SKM-1 treated with dmso at 0.1 percent for 144 hours (cell line): ENCODE data around the gene EZH1.
A peak's percentile ranks its signal among the peaks of the same experiment; 100 is the strongest.
"Not testable (repeated sequence)": the region's sequence is repeated elsewhere in the genome, so short reads cannot be mapped to it uniquely, and the experiment has no call there.

Experiments used
- DNase-seq: peaks from one replicate; lab custom pipeline; 2025; ENCODE audit not compliant: unreplicated experiment; lab: John Stamatoyannopoulos, UW

The EZH1 gene

DNA sequence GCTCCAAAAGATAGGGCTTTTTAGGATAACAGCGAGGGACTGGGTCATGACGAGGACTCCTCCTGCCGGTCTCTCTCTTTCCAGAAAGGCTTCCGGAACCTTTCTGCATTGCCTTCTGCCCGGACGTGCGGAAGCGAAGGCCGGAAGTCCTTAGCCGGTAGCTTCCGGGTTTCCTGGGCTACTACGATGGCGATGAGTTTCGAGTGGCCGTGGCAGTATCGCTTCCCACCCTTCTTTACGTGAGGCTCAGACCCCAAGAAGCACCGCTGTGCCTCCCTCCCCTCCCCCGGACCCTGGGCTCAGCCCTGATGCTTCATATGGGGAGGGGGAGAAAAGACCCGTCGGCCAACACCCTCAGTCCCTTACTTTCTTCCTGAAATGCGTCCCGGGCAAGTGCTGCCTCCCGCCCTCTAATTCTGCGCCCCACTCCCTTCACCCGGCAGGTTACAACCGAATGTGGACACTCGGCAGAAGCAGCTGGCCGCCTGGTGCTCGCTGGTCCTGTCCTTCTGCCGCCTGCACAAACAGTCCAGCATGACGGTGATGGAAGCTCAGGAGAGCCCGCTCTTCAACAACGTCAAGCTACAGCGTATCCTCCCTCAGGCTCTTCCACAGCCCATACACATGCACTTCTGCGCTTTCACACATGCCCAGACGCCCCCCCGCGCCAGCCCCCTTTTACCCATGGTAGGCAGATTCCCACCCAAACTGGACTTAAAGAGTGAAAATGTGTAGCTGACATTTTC is 28.6 kb upstream of the EZH1 start, which contains the start of gene VPS25:
Gene VPS25 (plus strand): TSS at position 160 of the 746 bp plus-strand sequence. CDS start 27 bp downstream, at position 187.
- DNase-seq: peak; percentile 66

DNA sequence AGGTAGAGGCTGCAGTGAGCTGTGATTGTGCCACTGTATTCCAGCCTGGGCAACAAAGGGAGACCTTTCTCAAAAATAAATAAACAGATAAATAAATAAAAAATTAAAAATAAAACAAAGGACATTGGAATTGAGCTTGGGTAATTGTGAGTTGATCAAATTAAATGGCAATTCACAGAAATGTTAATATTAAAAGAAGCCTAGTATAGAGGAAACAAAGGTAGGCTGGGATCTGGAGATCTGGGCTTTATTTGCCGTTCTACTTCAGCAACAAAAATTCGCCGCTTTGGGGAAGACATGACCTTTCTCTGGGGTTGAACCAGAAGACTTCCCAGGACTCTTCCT is 28.1 kb upstream of the EZH1 start:
- no peak for DNase-seq

DNA sequence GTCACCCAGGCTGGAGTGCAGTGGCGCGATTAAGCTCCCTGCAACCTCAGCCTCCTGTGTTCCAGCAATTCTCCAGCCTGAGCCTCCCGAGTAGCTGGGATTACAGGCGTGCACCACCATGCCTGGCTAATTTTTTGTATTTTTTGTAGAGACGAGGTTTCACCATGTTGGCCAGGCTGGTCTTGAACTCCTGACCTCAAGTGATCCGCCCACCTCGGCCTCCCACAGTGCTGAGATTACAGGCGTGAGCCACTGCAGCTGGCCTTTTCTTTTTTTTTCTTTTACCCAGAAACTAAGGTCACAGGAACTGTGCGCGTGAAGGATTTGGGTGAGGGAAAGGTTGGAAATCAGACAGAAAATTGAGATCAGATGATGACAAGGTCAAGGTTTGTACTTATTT is 25.1 kb upstream of the EZH1 start:
- not testable (repeated sequence) for DNase-seq

DNA sequence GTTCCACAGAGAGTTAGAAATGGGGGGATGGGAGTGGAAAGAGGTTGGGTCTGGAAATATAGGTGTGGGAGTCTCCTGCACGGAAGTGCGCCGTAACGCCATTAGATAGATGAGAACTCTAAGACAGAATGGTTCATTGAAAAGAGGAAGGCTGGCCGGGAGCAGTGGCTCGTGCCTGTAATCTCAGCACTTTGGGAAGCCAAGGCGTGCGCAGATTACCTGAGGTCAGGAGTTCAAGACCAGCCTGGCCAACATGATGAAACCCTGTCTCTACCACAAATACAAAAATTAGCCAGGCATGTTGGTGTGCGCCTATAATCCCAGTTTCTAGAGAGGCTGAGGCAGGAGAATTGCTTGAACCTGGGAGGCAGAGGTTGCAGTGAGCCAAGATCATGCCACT is 23.2 kb upstream of the EZH1 start:
- not testable (repeated sequence) for DNase-seq

DNA sequence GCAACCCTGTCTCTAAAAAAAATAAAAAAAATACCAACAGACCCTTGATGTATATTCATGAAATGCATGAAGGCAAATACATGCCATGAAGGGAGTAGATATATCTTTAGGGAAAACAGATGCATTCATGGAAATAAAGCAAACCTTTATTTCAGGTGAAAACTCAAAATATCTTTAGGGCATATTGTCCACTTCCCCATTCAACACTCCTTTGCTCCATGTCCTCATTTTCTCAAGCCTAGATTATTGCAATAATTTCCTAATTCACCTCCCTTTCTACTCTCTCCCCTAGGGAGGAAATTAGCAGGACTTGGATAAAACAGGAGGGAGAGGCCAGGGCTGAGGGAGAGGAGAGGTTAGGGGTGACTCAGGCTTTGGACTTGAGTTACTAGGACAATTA is 22.7 kb upstream of the EZH1 start:
- no peak for DNase-seq

DNA sequence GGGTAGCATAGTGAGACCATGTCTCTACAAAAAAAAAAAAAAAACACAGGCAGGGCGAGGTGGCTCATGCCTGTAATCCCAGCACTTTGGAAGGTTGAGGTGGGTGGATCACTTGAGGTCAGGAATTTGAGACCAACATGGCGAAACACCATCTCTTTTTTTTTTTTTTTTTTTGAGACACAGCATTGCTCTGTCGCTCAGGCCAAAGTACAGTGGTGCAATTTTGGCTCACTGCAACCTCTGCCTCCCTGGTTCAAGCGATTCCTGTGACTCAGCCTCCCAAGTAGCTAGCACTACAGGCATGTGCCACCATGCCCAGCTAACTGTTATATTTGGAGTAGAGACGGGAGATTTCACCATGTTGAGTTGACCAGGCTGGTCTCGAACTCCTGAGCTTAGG is 21.3 kb upstream of the EZH1 start:
- DNase-seq: no peak

DNA sequence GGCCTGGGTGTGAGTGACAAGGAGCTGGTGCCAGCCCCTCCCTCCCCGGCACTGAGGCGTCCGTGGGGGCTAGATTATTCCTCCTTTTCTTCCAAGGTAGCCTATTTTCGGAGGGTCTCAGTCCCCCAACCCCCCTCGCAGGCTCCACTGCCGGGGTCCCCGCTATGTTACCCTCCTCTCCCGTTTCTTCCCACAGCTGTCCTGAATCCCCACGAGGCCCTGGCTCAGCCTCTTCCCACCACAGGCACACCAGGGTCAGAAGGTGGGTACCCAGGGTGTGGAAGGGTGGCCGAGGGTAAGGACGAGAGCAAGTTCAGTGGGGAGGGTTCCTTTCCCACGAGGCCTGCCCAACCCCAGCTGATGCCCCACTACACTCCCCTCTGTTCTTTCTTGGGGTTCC is 16.8 kb upstream of the EZH1 start:
- no peak for DNase-seq

DNA sequence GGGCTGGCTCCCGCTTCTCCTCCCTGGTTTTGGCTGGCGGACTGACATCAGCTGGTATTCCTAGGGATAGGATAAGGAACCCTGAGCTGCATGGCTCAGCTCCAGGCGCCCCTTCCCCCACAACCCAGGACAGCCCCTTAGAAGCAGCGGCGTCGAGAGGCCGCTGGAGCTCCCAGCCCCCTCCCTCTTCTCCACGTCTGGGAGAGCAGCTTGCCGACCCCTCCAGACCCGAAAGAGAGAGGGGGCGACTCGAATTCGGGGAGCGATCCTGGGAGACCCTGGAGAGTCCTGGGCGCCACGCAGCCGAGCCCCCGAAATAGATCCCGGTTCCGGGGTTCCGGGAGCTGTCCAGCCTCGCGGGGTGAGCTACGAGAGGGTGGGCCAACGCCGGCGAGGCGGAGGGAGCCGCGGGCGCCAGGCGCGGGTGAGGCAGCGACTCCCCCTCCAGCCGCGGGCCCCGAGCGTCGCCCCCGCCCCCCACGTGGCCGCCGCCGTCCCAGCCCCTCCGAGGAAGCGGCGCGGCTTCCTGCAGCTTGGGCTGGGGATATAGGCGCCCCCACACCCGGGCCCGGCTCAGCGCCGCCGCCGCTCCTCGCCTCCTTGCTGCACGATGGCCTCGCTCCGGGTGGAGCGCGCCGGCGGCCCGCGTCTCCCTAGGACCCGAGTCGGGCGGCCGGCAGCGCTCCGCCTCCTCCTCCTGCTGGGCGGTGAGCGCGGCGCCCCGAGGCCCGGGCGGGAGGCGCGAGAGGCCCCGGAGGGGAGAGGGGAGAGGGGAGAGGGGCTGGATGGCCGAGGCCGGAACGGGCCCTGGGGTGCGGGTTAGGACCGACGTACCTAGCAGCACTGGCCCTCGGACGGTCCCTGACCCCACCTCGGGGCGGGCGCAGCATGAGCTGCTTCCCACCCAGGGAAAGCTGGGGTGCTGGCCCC is 16.1 kb upstream of the EZH1 start, which contains the start of gene RAMP2:
Gene RAMP2 (plus strand): TSS at position 576 of the 930 bp plus-strand sequence. CDS start 35 bp downstream, at position 611.
- no peak for DNase-seq

DNA sequence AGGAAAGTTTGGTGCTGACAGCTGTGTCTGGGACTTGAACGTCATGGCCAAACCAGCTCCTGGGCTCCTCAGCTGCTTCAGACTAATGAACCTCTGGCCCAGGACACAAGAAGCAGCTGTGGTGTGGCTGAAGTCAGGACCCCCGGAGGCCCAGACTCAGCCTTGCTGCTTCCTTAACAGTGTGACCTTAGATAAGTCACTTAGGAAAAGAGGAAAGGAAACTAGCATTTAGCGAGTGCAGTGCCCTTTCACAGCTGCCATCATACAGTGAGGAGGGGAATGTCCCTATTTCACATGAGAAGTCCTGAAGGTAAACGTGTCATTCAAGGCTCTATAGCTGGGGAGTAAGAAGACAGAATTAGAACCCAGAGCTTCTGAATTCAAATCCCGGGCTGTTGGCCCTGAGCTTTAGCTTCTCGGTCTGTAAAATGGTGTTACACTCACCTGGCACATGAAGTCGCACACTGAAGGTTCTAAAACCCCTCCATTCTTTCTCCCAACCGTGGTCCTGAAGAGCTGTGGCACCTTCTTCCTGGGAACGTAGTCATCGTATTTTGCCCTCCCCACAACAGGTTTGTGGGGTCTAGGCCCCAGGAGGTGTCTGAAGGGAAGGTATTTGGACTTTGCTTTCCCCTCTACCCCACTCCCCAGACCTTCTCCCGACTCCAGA is 15.3 kb upstream of the EZH1 start:
- DNase-seq: no peak

DNA sequence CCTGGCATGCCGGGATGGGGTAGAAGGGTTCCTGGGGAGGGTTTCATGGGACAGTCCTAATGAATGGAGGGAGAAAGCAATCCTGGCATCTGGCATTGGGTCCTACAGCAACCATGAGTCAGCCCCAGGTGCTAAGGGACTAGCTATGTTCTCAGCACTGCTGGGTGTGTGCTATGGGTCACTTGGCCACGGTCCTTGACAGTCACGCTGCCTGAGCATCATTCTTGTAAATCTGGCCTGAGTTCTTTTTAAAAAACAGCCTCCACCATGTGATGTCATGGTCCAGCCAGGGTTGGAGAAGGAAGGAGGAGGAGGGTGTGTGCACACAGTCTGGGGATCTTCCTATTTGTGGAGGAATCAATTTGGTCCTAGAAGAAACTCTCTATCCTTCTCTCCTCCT is 9.9 kb upstream of the EZH1 start:
- DNase-seq: no peak

DNA sequence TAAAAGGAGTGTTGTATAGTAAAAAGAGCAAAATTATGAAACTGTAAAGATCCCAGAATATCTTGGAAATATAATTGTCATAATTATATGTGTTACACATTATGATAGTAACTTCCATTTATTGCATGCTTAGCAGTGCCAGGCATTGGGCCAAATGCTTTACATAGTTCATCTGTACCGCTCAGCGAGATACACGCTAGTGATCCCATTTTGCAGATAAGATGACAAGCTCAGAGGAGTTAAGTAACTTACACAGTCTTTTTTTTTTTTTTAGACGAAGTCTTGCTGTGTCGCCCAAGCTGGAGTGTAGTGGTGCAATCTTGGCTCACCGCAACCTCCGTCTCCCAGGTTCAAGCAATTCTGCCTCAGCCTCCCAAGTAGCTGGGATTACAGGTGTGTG is 6.8 kb upstream of the EZH1 start:
- no peak for DNase-seq

DNA sequence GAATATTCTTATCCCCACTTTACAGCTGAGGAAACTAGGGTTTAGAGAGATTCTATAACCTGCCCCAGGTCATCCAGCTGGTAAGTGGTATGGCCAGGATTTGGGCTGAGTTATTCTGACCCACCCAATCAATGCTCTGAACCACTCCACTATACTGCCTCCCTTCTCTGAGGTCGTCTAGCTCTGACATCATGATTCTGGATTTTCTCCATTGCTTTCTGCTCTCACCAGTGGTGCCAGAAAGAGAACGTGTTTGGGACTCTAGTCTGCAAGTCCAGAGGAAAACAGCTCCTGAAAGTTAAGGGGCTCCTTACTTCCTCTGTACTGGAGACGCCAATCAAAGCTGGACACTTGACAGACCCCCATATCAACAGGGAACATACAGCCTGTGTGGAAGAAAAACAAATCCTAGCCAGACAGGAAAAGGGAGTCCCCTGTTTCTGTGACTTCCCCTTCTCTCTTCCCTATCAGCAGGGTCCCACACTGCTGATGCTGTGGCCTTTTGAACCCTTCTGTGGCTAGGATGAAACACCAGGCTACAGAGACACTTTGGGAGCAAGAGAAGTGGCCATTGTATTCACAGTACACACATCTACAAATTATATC is 6.0 kb upstream of the EZH1 start:
- DNase-seq: peak; percentile 28

DNA sequence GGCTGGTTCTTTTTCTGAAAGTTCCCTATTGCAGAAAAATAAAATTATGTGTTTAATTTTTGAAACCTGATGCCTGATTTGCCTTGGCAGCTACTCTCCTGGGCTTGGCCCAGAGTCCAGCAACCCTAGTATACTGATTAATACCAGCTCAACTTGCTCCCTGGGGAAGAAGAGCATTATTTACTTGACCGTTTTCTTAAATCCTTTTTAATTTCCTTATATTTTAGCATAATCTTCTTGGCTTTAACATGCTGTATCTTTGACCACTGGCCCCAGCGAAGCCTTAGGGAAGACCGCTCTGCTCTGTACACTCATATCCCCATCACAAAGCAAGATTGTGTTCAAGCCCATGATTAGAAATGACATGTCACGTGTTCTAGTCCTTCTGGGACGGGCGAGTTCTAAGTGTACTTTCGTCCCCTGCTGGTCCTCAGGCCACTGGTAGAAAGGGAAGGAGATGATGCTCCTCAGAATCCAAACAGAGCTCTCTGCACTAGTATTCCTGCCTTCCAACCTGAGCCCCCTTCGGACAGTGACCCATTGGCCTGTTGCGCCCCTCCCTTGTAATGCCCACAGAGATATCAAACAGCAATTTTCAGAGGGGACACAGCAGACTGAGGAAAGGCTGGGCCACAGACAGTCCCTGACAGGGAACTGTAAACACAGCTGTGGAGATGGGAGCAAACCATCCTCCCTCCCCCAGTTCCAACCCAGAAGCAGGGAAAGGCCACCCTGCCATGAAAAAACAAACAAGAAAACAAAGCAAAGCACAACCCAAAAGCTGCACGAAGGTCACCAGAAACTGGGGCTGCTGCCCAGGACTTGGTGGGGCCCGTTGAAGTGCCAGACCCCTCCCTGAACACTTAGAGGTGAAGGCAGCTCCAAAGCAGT is 4.3 kb upstream of the EZH1 start:
- no peak for DNase-seq

DNA sequence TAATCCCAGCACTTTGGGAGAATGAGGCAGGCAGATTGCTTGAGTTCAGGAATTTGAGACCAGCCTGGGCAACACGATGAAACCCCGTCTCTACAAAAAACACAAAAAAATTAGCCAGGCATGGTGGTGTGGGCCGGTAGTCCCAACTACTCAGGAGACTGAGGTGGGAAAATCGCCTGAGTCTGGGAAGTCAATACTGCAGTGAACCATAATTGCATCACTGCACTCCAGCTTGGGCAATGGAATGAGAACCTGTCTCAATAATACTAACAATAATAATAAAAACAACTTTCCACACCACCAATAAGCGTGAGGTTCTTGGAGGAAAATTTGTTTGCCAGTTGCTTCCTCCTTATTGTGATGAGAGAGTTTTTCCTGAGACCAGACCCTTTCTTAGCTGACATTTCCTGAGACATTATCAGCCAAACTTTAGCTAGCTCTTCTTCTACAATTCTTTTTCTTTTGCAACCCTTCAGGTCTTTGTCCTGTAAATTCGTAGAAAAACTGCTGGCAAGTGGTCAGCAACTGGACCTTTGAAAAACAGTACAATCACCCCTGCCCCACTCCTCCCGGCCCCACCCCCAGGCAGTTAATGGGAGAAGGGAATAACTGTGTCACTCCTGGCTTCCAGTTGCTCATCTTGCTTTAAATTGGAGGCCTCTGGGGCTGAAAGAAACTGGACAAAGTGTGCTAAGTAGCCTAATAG is 3.5 kb upstream of the EZH1 start:
- no peak for DNase-seq

DNA sequence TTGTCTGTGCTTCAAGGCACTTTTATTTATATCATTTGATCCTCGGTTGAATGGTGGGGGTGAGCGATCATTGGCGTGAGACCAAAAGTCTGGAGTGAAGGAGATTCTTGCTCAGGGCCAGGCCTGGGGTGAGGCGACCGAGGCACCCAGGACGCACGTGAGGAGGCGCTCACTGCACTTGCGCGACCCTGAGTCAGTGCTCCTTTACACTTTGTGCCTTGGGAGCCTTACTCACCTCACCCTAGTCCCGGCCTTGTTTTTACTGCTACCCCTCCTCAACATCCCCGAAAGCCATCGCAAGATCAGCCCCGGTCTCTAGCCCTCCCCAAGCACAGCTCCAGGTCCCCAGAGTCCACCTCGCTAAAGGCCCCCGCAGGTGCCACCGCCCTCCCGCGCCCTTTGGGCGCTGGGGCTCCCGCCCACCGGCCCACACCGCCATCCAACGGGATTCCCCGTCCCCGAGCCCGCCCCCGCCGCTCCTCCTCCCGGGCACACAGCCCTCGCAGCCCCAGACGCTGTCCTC is 496 bp downstream of the EZH1 start:
- peak; percentile 48 for DNase-seq

DNA sequence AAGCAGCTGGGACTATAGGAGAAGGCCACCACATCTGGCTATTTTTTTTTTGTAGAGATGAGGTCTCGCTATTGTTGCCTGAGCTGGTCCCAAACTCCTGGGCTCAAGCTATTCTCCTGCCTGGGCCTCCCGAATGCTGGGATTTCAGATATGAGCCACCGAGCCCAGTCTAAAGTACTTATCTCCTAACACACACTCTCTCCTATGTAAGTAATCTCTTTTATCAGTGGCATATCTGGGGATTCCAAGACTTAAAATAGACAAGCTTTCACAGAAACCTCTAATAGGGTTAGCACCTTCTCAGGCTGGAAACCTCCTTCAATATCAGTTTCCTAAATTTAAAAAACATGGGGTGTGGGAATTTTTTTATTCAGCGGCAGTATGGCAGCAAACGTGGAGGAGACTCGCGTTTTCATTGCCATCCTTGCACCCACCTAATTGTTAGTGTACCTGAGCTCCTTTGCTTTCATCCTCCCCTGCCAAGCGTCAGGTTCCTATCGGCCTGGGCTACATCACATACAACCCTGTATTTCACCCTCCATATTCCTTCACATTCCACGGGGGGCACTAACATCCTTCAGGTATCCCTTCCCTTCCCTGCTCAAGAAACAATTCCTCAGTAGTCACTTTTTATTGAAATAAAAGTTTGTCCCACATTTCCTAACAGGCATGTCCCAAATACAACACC is 1.1 kb downstream of the EZH1 start:
- no peak for DNase-seq

DNA sequence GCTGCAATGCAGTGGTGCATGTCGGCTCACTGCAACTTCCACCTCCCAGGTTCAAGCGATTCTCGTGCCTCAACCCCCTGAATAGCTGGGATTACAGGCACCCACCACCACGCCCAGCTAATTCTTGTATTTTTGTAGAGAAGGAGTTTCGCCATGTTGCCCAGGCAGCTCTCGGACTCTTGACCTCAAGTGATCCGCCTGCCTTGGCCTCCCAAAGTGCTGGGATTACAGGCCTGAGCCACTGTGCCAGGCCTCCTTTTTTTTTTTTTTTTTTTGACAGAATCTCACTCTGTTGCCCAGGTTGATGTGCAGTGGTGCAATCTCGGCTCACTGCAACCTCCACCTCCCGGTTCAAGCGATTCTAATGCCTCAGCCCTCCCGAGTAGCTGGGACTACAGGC is 1.9 kb downstream of the EZH1 start:
- DNase-seq: not testable (repeated sequence)

DNA sequence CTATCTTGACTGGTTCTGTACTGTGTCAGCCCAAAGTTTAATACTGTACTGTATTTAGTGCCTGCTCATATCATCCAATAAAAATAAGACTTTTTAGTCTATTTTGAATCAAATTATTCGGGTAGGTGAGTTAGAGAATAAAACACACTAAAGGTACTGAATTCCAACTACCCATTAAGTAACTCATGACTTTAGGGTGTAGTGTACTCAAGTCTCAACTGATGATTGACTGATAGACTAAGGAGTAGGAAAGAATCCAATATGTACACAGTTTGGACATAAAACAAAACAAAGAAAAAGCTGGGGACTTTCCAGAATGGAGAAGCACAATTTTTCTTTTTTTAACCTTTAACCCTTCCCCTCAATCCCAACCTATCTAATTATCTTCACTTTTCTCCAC is 4.1 kb downstream of the EZH1 start:
- DNase-seq: no peak

DNA sequence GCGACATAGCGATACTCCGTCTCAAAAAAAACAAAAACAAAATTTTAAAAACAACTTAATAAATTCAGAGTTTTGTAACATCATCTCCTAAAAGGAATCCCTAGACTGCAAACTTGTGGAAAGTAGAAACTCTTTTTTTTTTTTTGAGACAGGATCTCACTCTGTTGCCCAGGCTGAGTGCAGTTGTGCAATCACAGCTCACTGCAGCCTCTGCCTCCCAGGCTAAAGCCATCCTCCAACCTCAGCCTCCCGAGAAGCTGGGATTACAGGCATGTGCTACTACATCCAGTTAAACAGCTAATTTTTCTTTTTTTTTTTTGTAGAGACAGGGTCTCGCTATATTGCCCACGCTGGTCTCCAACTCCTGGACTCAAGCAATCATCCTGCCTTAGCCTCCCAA is 19.7 kb downstream of the EZH1 start:
- DNase-seq: no peak
